GM19351 (cell line): Measurements from ENCODE around the gene MXI1.
"Not testable (repeated sequence)": the region's sequence is repeated elsewhere in the genome, so short reads cannot be mapped to it uniquely, and the experiment has no call there.

ENCODE experiments used
- ATAC-seq: cut with Tn5 transposase; IDR thresholded peaks from one replicate; pipeline ENCODE4 v1.9.1; 2021; ENCODE audit warnings: mild to moderate bottlenecking, moderate library complexity; ENCODE audit not compliant: unreplicated experiment

MXI1 gene

GRCh38 chr10:110311357-110311949, 104.0 kb downstream of the MXI1 start:
- ATAC-seq, result peak; percentile 47

GRCh38 chr10:110312206-110312605, 104.8 kb downstream of the MXI1 start:
- ATAC-seq, result no peak

DNA sequence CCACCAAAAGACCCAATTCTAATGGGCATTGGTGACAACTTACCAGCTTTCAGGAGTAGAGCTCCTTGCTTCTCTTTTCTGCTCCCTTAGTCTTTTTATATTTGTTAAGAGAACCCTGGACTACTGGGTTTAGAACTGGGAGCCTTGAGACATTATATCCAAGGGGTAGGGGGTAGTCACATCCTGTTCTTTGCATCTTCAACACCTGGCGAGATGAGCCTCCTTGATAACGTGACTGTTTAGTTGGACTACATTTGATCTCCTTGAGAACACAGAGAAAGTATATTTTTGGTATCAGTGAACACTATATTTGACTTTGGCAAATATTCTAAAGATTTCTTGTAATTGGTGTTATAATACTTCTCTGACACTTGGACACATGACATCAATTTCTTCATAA, 106.3 kb downstream of the MXI1 start:
- ATAC-seq, result no peak

- peak; percentile 73 for ATAC-seq
These were observed 110.8 kb downstream of the MXI1 start for GRCh38 chr10:110317866-110318850.

DNA sequence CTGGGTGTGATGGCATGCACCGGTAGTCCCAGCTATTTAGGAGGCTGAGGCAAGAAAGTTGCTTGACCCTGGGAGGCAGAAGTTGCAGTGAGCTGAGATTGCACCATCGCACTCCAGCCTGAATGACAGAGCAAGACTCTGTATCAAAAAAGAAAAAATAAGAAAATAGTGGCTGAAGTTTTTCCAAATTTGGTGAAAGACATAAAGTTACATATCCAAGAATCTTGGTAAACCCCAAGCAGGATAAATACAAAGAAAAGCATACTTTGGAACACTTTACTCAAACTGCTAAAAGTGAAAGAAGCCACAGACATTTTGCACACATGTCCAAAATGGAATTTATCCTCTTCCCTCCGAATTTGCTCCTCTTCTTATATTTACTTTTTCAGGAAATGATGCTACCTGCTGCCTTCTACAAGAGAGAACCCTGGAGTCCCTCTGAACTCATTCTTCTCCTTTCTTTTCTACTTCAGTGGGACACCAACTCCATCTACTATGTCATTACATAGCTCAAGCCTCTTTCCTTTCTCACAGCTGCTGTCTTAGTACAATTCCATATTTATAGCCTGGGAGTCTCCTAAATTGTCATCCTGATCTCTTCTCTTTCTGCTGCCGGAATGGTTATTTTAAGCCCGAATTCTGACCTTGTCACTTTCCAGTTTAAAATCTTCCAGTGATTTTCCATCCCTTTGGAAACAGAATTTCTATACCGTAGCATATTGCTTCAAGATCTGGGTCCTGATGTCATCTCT, 114.6 kb downstream of the MXI1 start:
- ATAC-seq, result no peak

GRCh38 chr10:110323503-110323902, 116.1 kb downstream of the MXI1 start:
- no peak for ATAC-seq

GRCh38 chr10:110324201-110324804, 116.9 kb downstream of the MXI1 start:
- ATAC-seq, result peak; percentile 70

- ATAC-seq, result peak; percentile 58
These were observed 117.4 kb downstream of the MXI1 start for GRCh38 chr10:110324805-110325280.

- no peak for ATAC-seq
These were observed 119.1 kb downstream of the MXI1 start for GRCh38 chr10:110326351-110327032.

DNA sequence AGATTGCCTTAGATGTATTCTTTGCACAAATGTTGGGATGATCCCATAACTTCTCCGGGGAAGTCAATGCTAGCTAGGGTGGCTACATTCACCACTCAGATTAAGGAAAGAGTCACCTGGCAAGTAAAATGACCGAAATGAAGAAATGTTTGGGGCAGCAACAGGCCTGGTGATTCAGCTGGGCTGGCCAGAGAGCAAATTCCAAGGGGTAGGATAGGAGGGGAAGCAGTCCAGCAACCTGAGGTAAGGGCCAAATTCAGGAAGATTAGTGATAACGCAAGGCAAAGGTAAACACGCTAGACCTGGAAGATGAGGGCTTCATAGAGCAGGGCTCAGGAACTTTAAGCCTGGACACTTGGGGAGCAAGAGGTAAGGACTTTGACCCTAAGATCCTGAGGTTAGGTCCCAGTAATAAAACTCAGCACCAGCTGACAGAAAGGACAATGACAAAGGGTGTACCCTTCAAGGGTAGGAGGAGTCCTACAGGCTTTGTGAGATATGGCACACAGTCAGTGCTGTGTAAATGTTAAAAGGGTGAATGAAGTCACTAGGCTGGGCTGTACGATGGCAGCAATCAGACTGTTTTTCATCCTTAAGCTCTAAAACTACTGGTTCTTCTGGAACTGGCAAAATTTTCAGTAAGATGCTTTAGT, 120.0 kb downstream of the MXI1 start:
- no peak for ATAC-seq

- ATAC-seq, result no peak
These were observed 123.3 kb downstream of the MXI1 start for GRCh38 chr10:110330675-110331074.

GRCh38 chr10:110331226-110331795, 123.9 kb downstream of the MXI1 start:
- not testable (repeated sequence) for ATAC-seq

GRCh38 chr10:110334061-110334656, 126.8 kb downstream of the MXI1 start:
- no peak for ATAC-seq

DNA sequence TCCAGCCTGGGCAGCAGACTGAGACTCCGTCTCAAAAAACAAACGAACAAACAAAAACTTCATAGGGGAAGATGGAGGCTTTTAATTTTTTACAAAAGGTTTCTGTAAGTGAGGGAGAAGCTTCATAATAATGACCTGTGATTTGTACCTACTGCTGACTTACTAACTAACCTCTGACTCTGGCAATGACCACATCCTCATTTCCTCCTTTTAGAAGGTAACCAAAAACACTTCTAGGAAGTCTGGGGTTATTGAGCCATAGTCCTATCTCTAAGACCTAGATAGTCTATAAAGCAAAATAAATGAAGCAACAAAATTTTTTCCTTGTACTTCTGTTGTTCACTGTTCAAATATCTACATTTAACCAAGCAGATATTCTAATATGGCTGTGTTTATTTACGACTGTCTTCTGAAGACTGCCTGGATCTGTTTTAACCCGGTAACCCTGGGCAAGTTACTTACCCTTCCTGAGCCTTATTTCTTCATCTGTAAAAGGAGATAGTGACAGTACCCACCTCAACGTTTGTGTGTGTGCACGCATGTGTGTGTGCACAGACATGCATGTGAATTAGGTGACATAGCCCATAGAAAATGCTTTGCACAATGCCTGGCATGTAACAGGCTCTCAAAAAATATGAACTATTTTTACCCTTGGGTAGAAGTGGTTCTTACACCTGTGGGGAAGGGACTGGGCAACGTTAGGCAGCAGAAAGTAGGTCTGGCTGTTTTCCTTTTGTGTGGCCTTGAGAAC, 128.1 kb downstream of the MXI1 start:
- peak; percentile 48 for ATAC-seq

DNA sequence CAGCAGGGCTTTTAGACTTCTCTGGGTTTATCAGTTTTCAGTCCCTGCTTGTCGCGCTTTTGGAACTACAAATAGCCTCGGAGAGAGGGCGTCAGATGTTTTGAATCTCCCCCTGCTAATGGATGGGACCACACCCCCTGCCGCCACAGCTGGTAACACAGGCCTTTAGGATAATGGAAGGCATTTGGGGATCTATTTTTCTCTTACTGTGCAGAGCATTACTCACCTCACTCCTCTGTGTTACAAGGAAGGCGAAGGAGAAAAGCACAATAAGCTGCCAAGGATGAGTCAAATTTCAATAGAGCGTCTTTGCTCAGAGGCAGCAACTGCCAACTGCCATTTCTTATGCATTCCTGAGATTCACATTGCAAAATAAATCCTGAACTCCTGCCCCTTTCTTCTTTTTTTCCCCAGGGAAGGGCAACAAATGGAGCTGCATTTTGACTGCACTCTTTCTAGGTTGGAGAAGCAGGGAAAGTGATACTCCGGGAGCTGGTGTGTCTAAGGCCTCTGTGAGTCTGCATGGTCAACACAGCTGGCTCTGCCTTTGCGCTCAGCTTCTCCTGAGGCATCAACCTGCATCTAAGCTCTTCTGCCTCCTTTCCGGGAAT, 128.8 kb downstream of the MXI1 start:
- no peak for ATAC-seq
